HepG2 (cell line): ENCODE data around the gene SEC24D. TPM values are rescaled to one million over a fixed set of nuclear protein-coding genes. Genes with fewer than 3 reads are reported as not detected.

Experiments used
- ATAC-seq: fragments of 200-7000 bp; cut with Tn5 transposase; 3 replicates; pipeline ENCODE4 v1.9.1; 2020; ENCODE audit warnings: mild to moderate bottlenecking, moderate library complexity
- BruUV-seq: library from RNA; stranded (reverse); fragments of 400-500 nt; replicated peaks from 2 replicates; lab custom pipeline; 2021; lab: Mats Ljungman, UMichigan
- CTCF ChIA-PET: fragments of 300-600 bp; formaldehyde crosslinking; extraction: SDS; loops from one replicate; lab custom pipeline; 2021; ENCODE audit warnings: low total read pairs, inconsistent platforms, low intra/inter-chr PET ratio; lab: Yijun Ruan, JAX
- POLR2A ChIA-PET: fragments of 350-600 bp; sonication (Branson Sonifier 250); formaldehyde crosslinking; loops from one replicate; lab custom pipeline; 2020; ENCODE audit warnings: antibody characterized with exemption, inconsistent platforms; lab: Yijun Ruan, JAX
- DNase-seq: peaks from one replicate; pipeline ENCODE4 v3.0.0-alpha.2; 2015; ENCODE audit warnings: low spot score
- FAIRE-seq: peaks from 3 replicates; lab custom pipeline; 2011; peaks lifted over from hg19 to GRCh38; lab: Jason Lieb, UNC
- H2AFZ ChIP-seq: one replicate; pipeline ENCODE4 v1.6.1; 2011; ENCODE audit warnings: low read length, inconsistent platforms
- H3K27ac ChIP-seq: fragments of 300-600 bp; 3 replicates; pipeline ENCODE4 v1.8.0; 2011; ENCODE audit warnings: mixed run types, mild to moderate bottlenecking, mixed read lengths, low read length, inconsistent platforms; ENCODE audit not compliant: insufficient read depth; ENCODE audit errors: extremely low read length
- H3K27me3 ChIP-seq, 2 experiments: fragments of 200-600 bp in 1 of 2; 2 replicates in 1 of 2; 3 replicates in 1 of 2; pipeline versions ENCODE4 v1.6.0 to v1.8.0; 2011; ENCODE audit warnings: low read length in 2 of 2, mild to moderate bottlenecking in 2 of 2, moderate library complexity in 2 of 2, inconsistent platforms in 1 of 2; ENCODE audit not compliant: insufficient read depth in 2 of 2, control insufficient read depth in 1 of 2
- H3K36me3 ChIP-seq, 2 experiments: fragments of 200-600 bp in 1 of 2; replicated peaks in 1 of 2; 2 replicates in 1 of 2; 3 replicates in 1 of 2; pipeline versions ENCODE4 v1.5.1 to v1.8.0; 2011; ENCODE audit warnings: low read length in 2 of 2, inconsistent platforms in 1 of 2; ENCODE audit not compliant: insufficient read depth in 2 of 2, control insufficient read depth in 1 of 2
- H3K4me1 ChIP-seq: 2 replicates; pipeline ENCODE4 v1.5.1; 2012; ENCODE audit warnings: low read length, inconsistent platforms; ENCODE audit not compliant: insufficient read depth
- H3K4me2 ChIP-seq: 2 replicates; pipeline ENCODE4 v1.6.0; 2011; ENCODE audit warnings: low read depth, low read length, inconsistent platforms
- H3K4me3 ChIP-seq, 3 experiments: fragments of 200-600 bp in 1 of 3; sonication (generic), shearing (Covaris generic) in 1 of 3; replicated peaks in 1 of 3; 2 replicates each; pipeline ENCODE4 v1.5.1; 2011 to 2016; ENCODE audit warnings: low read length in 3 of 3, inconsistent platforms in 2 of 3, low read depth in 2 of 3, mild to moderate bottlenecking in 2 of 3, control low read depth in 1 of 3, mixed read lengths in 1 of 3; ENCODE audit not compliant: insufficient read depth in 1 of 3
- H3K79me2 ChIP-seq: one replicate; pipeline ENCODE4 v1.6.1; 2011; ENCODE audit warnings: low read length, inconsistent platforms; ENCODE audit not compliant: insufficient read depth
- H3K9ac ChIP-seq: 2 replicates; pipeline ENCODE4 v1.6.0; 2011; ENCODE audit warnings: mild to moderate bottlenecking, low read depth, low read length, inconsistent platforms; ENCODE audit not compliant: insufficient read depth
- H3K9me3 ChIP-seq: 2 replicates; pipeline ENCODE4 v1.5.1; 2012; ENCODE audit warnings: mild to moderate bottlenecking, low read length
- H4K20me1 ChIP-seq: 2 replicates; pipeline ENCODE4 v1.6.0; 2011; ENCODE audit warnings: inconsistent platforms, mild to moderate bottlenecking, low read length, moderate library complexity; ENCODE audit not compliant: insufficient read depth
- BRCA1 ChIP-seq: sonication (generic); formaldehyde crosslinking; IDR thresholded peaks from 2 replicates; pipeline ENCODE4 v1.4.0; 2020; ENCODE audit warnings: missing genetic modification reagents
- DRAP1 ChIP-seq: IDR thresholded peaks from 2 replicates; pipeline ENCODE4 v1.6.1; 2016; ENCODE audit warnings: missing genetic modification reagents, missing compliant biosample characterization
- HMGA1 ChIP-seq: sonication (generic); formaldehyde crosslinking; conservative IDR thresholded peaks from 2 replicates; pipeline ENCODE4 v1.4.0; 2020; ENCODE audit warnings: missing genetic modification reagents
- NFATC3 ChIP-seq: sonication (generic); formaldehyde crosslinking; IDR thresholded peaks from 2 replicates; pipeline ENCODE4 v1.5.1; 2020; ENCODE audit warnings: mild to moderate bottlenecking, missing genetic modification reagents
- U2AF1 ChIP-seq: fragments of 200-400 bp; formaldehyde crosslinking; optimal IDR thresholded peaks from 2 replicates; pipeline ENCODE3; 2017; ENCODE audit warnings: mild to moderate bottlenecking, low read depth, low read length
- ZNF646 ChIP-seq: sonication (generic); formaldehyde crosslinking; IDR thresholded peaks from 2 replicates; pipeline ENCODE4 v1.9.0; 2021; ENCODE audit warnings: mild to moderate bottlenecking, missing genetic modification reagents
- WGBS: methylation state at CpG from one replicate; pipeline ENCODE4 v1.1.6; 2017; ENCODE audit warnings: low lambda C conversion rate; 5-methylcytosine and 5-hydroxymethylcytosine counted together
- in situ Hi-C: cut with HindIII; loops from 2 replicates; pipeline ENCODE4 v1.10.0; 2017; ENCODE audit warnings: low pct_unique_long_range_greater_than_20kb; ENCODE audit not compliant: extremely low pct_ligation_motif_present
- intact Hi-C: fragments of 100-400 bp; cut with micrococcal nuclease; formaldehyde crosslinking; loops from one replicate; pipeline ENCODE4 v1.10.0; 2022; ENCODE audit not compliant: unreplicated experiment
- polyA plus RNA-seq, 8 experiments: library from polyadenylated mRNA; depleted of rRNA in 3 of 8; stranded (reverse) in 7 of 8; unstranded in 1 of 8; fragments of >200 nt; fragmentation: Illumina TruSeq in 4 of 8; extraction: Trizol in 4 of 8; gene quantifications; 2 replicates each; pipeline versions ENCODE4 v1.2.1 to v1.2.3, GENCODE V29; 2011 to 2016; ENCODE audit warnings: low read depth in 4 of 8, missing spikeins in 1 of 8, mixed read lengths in 1 of 8; ENCODE audit not compliant: insufficient read depth in 1 of 8
- total RNA-seq, 5 experiments: library from RNA; depleted of rRNA; stranded (reverse); fragments of >200 nt; fragmentation: Illumina TruSeq; extraction: Trizol; gene quantifications; 2 replicates each; pipeline ENCODE4 v1.2.3, GENCODE V29; 2016; ENCODE audit warnings: low read depth in 1 of 5

SEC24D gene
- total and polyA plus RNA-seq, 2 of the 13 experiments (the other 11 are each of a cell fraction or from before 2014, with no cell fraction given) = 30.0 to 51.1 TPM

DNA sequence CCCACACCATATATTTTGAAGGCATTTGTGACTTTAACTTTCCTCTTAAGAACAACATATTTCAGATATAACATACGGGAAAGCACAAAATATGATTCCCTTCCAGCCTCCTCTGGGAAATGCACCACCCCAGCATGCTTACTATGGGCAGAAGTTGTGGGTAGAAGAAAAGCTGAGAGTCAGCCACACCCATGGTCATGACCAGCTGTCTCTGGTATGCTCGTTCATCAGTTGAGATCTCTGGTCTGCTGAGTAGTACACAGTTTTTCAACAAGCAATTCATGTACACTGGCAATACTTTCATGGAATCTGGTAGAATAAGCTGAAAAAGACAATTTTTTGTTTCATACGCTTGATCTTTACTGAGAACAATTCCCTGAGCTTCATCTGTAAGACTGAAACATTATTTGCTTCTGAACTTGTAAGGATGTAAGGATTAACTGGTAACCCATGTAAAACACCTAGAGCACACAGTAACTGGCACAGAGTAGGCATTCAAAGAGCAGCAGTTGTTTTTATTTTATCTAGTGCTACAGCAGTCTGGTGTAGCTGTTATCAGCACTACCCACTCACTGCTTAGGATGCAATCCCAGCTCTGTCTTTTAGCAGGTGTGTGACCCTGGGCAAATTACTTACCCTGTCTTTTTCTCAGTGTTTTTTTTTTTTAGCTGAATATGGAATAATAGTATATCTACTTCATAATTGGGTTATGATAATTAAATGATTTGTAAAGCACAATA lies 103.2 kb downstream of the SEC24D start:
- Histone ChIP-seq H3K4me2 (no peak overlapping the region), H4K20me1 (no peaks in the 10 kb centered on the region; the same call in 1 of the 2 replicates), H3K27me3 (no peaks in the 10 kb centered on the region), H3K9me3 (no peaks in the 10 kb centered on the region), H3K79me2 (no peaks in the 10 kb centered on the region), H2AFZ (no peak overlapping the region), H3K4me3 (no peak overlapping the region), H3K36me3 (peaks cover 8 to 61% of the 10 kb centered on the region in 2 experiments), H3K27ac (no peak overlapping the region), H3K4me1 (peaks cover 20% of the 10 kb centered on the region), H3K9ac (no peak overlapping the region)
- 97% methylated on average over 3 of the region's 3 CpGs for WGBS
- no peak for DNase-seq
- ChIA-PET POLR2A (interaction anchor here (0.6 kb wide), 1 partner anchor 27 kb away, joined by 3 read pairs; no protein-coding TSS in a partner anchor), CTCF (no interaction called here)
- BruUV-seq = no TSS peak
- in situ Hi-C loops (no loop called here), intact Hi-C loops (no loop called here)
- TF ChIP-seq HMGA1 (CRISPR knock-in tag) (no peak), NFATC3 (CRISPR knock-in tag) (no peak), ZNF646 (CRISPR knock-in tag) (no peak), BRCA1 (no peak), U2AF1 (no peak), DRAP1 (CRISPR knock-in tag) (no peak)
- no peak for FAIRE-seq
- no peak for ATAC-seq
